Transverse colon (tissue), 4 donors: ENCODE measurements around the gene KRTAP1-3. TPM values are rescaled to one million over a fixed set of nuclear protein-coding genes. Genes with fewer than 3 reads are reported as not detected.
"Not testable (repeated sequence)": the region's sequence is repeated elsewhere in the genome, so short reads cannot be mapped to it uniquely, and the experiment has no call there.

Source experiments
- DNase-seq: peaks from one replicate; pipeline ENCODE4 v3.0.0-alpha.2; 2019
- H3K27ac ChIP-seq, 4 donors: fragments of 200-600 bp; sonication (generic); 2 replicates each; pipeline ENCODE4 v1.5.1; 2016 to 2018; ENCODE audit warnings: inconsistent platforms in 4 of 4
- H3K27me3 ChIP-seq: fragments of 200-600 bp; sonication (generic); 2 replicates; pipeline ENCODE4 v1.5.1; 2017; ENCODE audit warnings: inconsistent platforms
- H3K36me3 ChIP-seq, 4 donors: fragments of 200-600 bp; sonication (generic); 2 replicates each; pipeline ENCODE4 v1.5.1; 2017 to 2019; ENCODE audit warnings: inconsistent platforms in 4 of 4
- H3K4me1 ChIP-seq, 4 donors: fragments of 200-600 bp; sonication (generic); 2 replicates each; pipeline ENCODE4 v1.5.1; 2017 to 2020; ENCODE audit warnings: inconsistent platforms in 4 of 4
- H3K4me3 ChIP-seq, 4 donors: fragments of 200-600 bp; sonication (generic); 1 replicate in 1 of 4; 2 replicates in 3 of 4; pipeline versions ENCODE4 v1.5.1 to v1.6.1; 2017 to 2019; ENCODE audit warnings: inconsistent platforms in 4 of 4
- H3K9me3 ChIP-seq, 2 donors: fragments of 200-600 bp; sonication (generic); 2 replicates each; pipeline ENCODE4 v1.5.1; 2017 to 2019; ENCODE audit warnings: inconsistent platforms in 2 of 2
- CTCF ChIP-seq, 5 experiments: fragments of 200-600 bp in 3 of 5; fragments of 450-650 bp in 2 of 5; sonication (generic) in 3 of 5; IDR thresholded peaks; 1 replicate in 2 of 5; 2 replicates in 3 of 5; pipeline ENCODE4 v1.5.1; 2016 to 2017; ENCODE audit warnings: antibody characterized with exemption in 5 of 5, inconsistent platforms in 3 of 5, mild to moderate bottlenecking in 2 of 5, moderate library complexity in 1 of 5
- EP300 ChIP-seq: sonication (generic); formaldehyde crosslinking; IDR thresholded peaks from one replicate; pipeline ENCODE4 v1.6.1; 2017; ENCODE audit warnings: antibody characterized with exemption, low read depth
- POLR2A ChIP-seq: fragments of 450-650 bp; IDR thresholded peaks from one replicate; pipeline ENCODE4 v1.6.1; 2016; ENCODE audit warnings: antibody characterized with exemption, mild to moderate bottlenecking, moderate library complexity
- POLR2AphosphoS5 ChIP-seq, 3 donors: sonication (generic); formaldehyde crosslinking; IDR thresholded peaks; one replicate each; pipeline ENCODE4 v1.6.1; 2016; ENCODE audit warnings: antibody characterized with exemption in 3 of 3
- WGBS, 2 donors: methylation state at CpG; one replicate each; pipeline ENCODE4 v1.1.5; 2018; ENCODE audit warnings: low coverage in 1 of 2; 5-methylcytosine and 5-hydroxymethylcytosine counted together
- in situ Hi-C, 4 donors: fragments of 200-750 bp; cut with MboI; loops; one replicate each; pipeline versions ENCODE4 v1.15.0 to v1.15.1; 2017; ENCODE audit warnings: low sequenced_read_pairs in 3 of 4, low pct_ligation_motif_present in 1 of 4, low pct_unique_long_range_greater_than_20kb in 1 of 4
- intact Hi-C: fragments of 100-400 bp; cut with DNase I; formaldehyde crosslinking; loops from one replicate; pipeline ENCODE4 v1.15.1; 2023; ENCODE audit warnings: low total_unique reads
- total RNA-seq, 4 donors: library from RNA; depleted of rRNA; stranded (reverse); fragments of >200 nt; gene quantifications; one replicate each; pipeline ENCODE4 v1.1.0, GENCODE V29; 2016

The KRTAP1-3 gene
- total RNA-seq, 4 donors from 2014 or later, result not detected

GRCh38 chr17:41060052-41060604, 25.5 kb upstream of the KRTAP1-3 start, which contains the start of gene KRTAP2-3:
TSS of gene KRTAP2-3 (minus strand) at chr17:41060114. CDS start at chr17:41060050, 64 bp downstream.
- Histone ChIP-seq H3K9me3 (no peaks in the 10 kb centered on the region), H3K36me3 (no peaks in the 10 kb centered on the region), H3K4me3 (no peak within 1 kb of the TSS), H3K27ac (no peak within 1 kb of the TSS), H3K27me3 (peaks cover 23% of the 10 kb centered on the region), H3K4me1 (no peaks in the 10 kb centered on the region)
- no peak for TF ChIP-seq EP300
- no peak for TF ChIP-seq POLR2A
- no peak for TF ChIP-seq POLR2AphosphoS5 (IDR thresholded peaks at IDR 0.05)
- no peak for TF ChIP-seq CTCF (IDR thresholded peaks at IDR 0.05)
- DNase-seq, result no peak
- intact Hi-C loops (no loop called here), in situ Hi-C loops (no loop called here)
- WGBS, 2 donors, result 72 to 76% methylated on average over 4 to 6 of the region's 6 CpGs

- in situ Hi-C loops, DNase-seq, H3K4me3 ChIP-seq, H3K36me3 ChIP-seq, intact Hi-C loops, H3K9me3 ChIP-seq, H3K27ac ChIP-seq, H3K4me1 ChIP-seq: not testable (repeated sequence)
- H3K27me3 ChIP-seq, result peaks cover 18% of the 10 kb centered on the region
- 20 to 65% methylated on average over 1 to 9 of the region's 31 CpGs for WGBS, 2 donors
These were observed 24.8 kb upstream of the KRTAP1-3 start for GRCh38 chr17:41059276-41060051.

GRCh38 chr17:41058741-41059140, 24.1 kb upstream of the KRTAP1-3 start:
- intact Hi-C loops, result no loop called here
- peaks cover 18% of the 10 kb centered on the region for H3K27me3 ChIP-seq
- TF ChIP-seq POLR2A, result no peak
- TF ChIP-seq CTCF (IDR thresholded peaks at IDR 0.05), result no peak
- no peak for TF ChIP-seq EP300
- no peak for TF ChIP-seq POLR2AphosphoS5 (IDR thresholded peaks at IDR 0.05)
- DNase-seq, result no peak
- H3K36me3 ChIP-seq, result no peaks in the 10 kb centered on the region
- 79% methylated on average over 5 of the region's 5 CpGs; no CpG with 5 or more reads in 1 of the 2 donors for WGBS, 2 donors
- no peak overlapping the region for H3K4me3 ChIP-seq
- no peak overlapping the region for H3K27ac ChIP-seq
- H3K9me3 ChIP-seq, result no peaks in the 10 kb centered on the region
- in situ Hi-C loops, result no loop called here
- no peaks in the 10 kb centered on the region for H3K4me1 ChIP-seq

- in situ Hi-C loops, result no loop called here
- no peak for TF ChIP-seq EP300
- no peak for TF ChIP-seq CTCF (IDR thresholded peaks at IDR 0.05)
- TF ChIP-seq POLR2AphosphoS5 (IDR thresholded peaks at IDR 0.05), result no peak
- no peak for TF ChIP-seq POLR2A
- no peaks in the 10 kb centered on the region for H3K9me3 ChIP-seq
- H3K4me3 ChIP-seq, result no peak overlapping the region
- H3K36me3 ChIP-seq, result no peaks in the 10 kb centered on the region
- DNase-seq, result no peak
- no peak overlapping the region for H3K27ac ChIP-seq
- WGBS, 2 donors, result 84 to 93% methylated on average over 1 of the region's 1 CpG
- no peaks in the 10 kb centered on the region for H3K4me1 ChIP-seq
- intact Hi-C loops, result no loop called here
- peaks cover 17% of the 10 kb centered on the region for H3K27me3 ChIP-seq
These were observed 22.9 kb upstream of the KRTAP1-3 start for GRCh38 chr17:41057547-41057946.

- H3K4me3 ChIP-seq, H3K27ac ChIP-seq, intact Hi-C loops, DNase-seq, H3K27me3 ChIP-seq, H3K4me1 ChIP-seq, H3K9me3 ChIP-seq, H3K36me3 ChIP-seq, in situ Hi-C loops: not testable (repeated sequence)
- WGBS, 2 donors, result 40 to 73% methylated on average over 1 to 2 of the region's 6 CpGs
These were observed 20.5 kb upstream of the KRTAP1-3 start, which contains the start of gene KRTAP2-2 for GRCh38 chr17:41055130-41055529. TSS of gene KRTAP2-2 (minus strand) at chr17:41055230. CDS start at chr17:41055211, 19 bp downstream.

GRCh38 chr17:41054556-41054955, 19.9 kb upstream of the KRTAP1-3 start:
- DNase-seq, in situ Hi-C loops, H3K27ac ChIP-seq, H3K27me3 ChIP-seq, H3K36me3 ChIP-seq, H3K4me1 ChIP-seq, H3K4me3 ChIP-seq, intact Hi-C loops, H3K9me3 ChIP-seq: not testable (repeated sequence)
- 62 to 78% methylated on average over 5 to 7 of the region's 9 CpGs for WGBS, 2 donors
